ENCODE results near the gene FAM222A. TPM values are rescaled to one million over a fixed set of nuclear protein-coding genes. Genes with fewer than 3 reads are reported as not detected.

Gene FAM222A
- total RNA-seq, 1 experiment from 2014 or later: 5.5 TPM

DNA sequence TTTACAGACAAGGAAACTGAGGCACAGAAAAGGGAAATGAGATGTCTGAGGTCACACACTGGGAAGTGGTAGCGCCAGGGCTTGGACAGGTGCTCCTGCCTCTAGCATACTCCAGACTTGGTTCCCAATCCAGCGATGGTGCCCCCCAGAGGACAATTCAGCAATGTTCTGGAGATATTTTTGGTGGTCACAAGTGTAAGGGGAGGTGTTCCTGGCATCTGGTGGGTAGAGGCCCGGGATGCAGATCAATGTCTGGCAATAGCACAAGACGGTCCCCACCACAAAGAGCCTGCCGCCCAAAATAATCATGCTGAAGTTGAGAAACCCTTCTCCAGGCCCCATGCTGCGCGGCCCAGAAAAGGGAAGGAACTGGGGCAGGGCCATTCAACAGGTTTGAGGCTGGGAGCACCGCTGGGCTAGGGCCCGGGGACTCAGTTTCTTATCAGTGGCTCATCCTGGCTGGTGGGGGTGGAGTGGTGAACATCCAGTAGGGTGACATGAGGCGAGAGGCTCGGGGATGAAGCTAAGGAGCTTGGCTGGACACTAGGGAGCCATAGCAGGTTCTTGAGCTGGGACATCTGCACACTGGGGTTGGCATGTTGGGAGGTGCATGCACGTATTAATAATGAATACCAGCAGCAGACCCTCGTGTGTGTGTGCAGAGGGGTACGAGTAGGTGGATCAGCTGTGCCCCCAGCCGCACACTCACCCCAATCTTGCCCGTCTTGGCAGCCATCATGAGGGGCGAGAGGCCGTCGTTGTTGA is 84.5 kb downstream of the FAM222A start:
- intact Hi-C loops (cut with micrococcal nuclease; ENCODE audit: unreplicated experiment): no loop called here
- peak; percentile 38 for DNase-seq (ENCODE audit: low spot score)
- CTCF ChIA-PET: no interaction called here

DNA sequence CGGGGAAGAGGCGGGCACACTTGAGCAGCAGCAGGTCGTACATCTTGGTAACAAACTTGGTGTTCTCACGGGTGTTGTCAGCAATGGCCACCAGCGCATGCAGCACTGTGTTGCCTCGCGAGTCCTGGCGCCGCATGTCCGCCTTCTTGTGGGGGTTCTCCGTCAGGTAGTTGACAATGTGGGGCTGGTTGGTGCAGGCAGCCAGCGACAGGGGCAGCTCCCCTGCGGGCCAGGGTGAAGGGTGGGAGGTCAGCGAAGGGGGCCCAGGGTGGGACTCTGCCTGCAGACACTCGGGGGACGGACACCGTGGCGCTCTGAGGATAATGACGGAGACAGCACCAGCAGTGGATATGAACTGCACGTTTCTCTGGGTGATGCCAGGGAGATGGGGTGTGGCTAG is 85.1 kb downstream of the FAM222A start:
- TF ChIP-seq, protein P1, sequence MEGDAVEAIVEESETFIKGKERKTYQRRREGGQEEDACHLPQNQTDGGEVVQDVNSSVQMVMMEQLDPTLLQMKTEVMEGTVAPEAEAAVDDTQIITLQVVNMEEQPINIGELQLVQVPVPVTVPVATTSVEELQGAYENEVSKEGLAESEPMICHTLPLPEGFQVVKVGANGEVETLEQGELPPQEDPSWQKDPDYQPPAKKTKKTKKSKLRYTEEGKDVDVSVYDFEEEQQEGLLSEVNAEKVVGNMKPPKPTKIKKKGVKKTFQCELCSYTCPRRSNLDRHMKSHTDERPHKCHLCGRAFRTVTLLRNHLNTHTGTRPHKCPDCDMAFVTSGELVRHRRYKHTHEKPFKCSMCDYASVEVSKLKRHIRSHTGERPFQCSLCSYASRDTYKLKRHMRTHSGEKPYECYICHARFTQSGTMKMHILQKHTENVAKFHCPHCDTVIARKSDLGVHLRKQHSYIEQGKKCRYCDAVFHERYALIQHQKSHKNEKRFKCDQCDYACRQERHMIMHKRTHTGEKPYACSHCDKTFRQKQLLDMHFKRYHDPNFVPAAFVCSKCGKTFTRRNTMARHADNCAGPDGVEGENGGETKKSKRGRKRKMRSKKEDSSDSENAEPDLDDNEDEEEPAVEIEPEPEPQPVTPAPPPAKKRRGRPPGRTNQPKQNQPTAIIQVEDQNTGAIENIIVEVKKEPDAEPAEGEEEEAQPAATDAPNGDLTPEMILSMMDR (conservative IDR thresholded peaks at IDR 0.05; ENCODE audit: low read depth, low read length): no peak
- no TSS peak for BruUV-seq (replicated peaks)
- ChIA-PET POLR2A (ENCODE audit: low non-redundant PET) (no interaction called here), CTCF (no interaction called here)
- no peaks in the 10 kb centered on the region for H3K9me3 ChIP-seq (ENCODE audit: low read depth, low read length, poor library complexity, severe bottlenecking)
- no peaks in the 10 kb centered on the region for H3K36me3 ChIP-seq (ENCODE audit: insufficient read depth, low read length, poor library complexity, severe bottlenecking)
- intact Hi-C loops (cut with micrococcal nuclease; ENCODE audit: unreplicated experiment): no loop called here
- H3K4me3 ChIP-seq (ENCODE audit: low read depth, low read length, poor library complexity, severe bottlenecking): no peak overlapping the region
- no peaks in the 10 kb centered on the region for H3K4me1 ChIP-seq (ENCODE audit: insufficient read depth, low read length, poor library complexity, severe bottlenecking)
- H3K27ac ChIP-seq (ENCODE audit: low read depth, low read length, poor library complexity, severe bottlenecking): no peak overlapping the region
- no peak for DNase-seq (ENCODE audit: low spot score)
- no peaks in the 10 kb centered on the region for H3K27me3 ChIP-seq (replicated peaks; ENCODE audit: insufficient read depth, low read depth, low read length, poor library complexity)

More for the DNA sequence above, 84.5 kb downstream of the FAM222A start:
- Histone ChIP-seq H3K4me1 (ENCODE audit: insufficient read depth, low read length, poor library complexity, severe bottlenecking) (no peaks in the 10 kb centered on the region), H3K9me3 (ENCODE audit: low read depth, low read length, poor library complexity, severe bottlenecking) (no peaks in the 10 kb centered on the region), H3K36me3 (ENCODE audit: insufficient read depth, low read length, poor library complexity, severe bottlenecking) (no peaks in the 10 kb centered on the region), H3K27me3 (replicated peaks; ENCODE audit: insufficient read depth, low read depth, low read length, poor library complexity) (no peaks in the 10 kb centered on the region), H3K4me3 (ENCODE audit: low read depth, low read length, poor library complexity, severe bottlenecking) (no peak overlapping the region), H3K27ac (ENCODE audit: low read depth, low read length, poor library complexity, severe bottlenecking) (no peak overlapping the region)
- BruUV-seq (replicated peaks): no TSS peak
- POLR2A ChIA-PET (ENCODE audit: low non-redundant PET): no interaction called here
- no peak for TF ChIP-seq EZH2 (IDR thresholded peaks at IDR 0.05; ENCODE audit: borderline replicate concordance, low read depth, low read length, poor library complexity, severe bottlenecking)
- TF ChIP-seq, protein P1 (conservative IDR thresholded peaks at IDR 0.05; ENCODE audit: low read depth, low read length): peak; percentile 51

DNA sequence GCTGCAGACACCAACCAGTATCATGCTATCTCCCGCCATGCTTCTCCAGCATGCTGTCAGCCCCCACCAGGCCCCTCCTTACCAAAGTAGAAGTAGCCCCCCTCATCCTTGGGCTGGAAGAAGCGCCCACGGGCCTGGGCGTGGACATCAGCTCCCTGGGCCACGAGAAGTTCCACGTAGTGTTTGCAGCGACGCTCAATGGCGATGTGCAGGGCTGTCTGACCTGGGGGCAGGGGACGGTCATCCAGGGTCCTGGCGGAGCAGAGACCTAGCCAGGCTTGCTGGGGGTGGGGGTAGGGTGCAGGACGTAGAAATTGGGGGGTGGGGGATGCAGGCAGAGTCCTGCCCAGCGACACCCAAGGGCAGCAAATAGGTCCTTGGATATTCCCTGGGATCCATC is 86.9 kb downstream of the FAM222A start:
- no peak for DNase-seq (ENCODE audit: low spot score)
- Histone ChIP-seq H3K9me3 (ENCODE audit: low read depth, low read length, poor library complexity, severe bottlenecking) (no peaks in the 10 kb centered on the region), H3K4me1 (ENCODE audit: insufficient read depth, low read length, poor library complexity, severe bottlenecking) (no peaks in the 10 kb centered on the region), H3K27me3 (replicated peaks; ENCODE audit: insufficient read depth, low read depth, low read length, poor library complexity) (no peaks in the 10 kb centered on the region), H3K27ac (ENCODE audit: low read depth, low read length, poor library complexity, severe bottlenecking) (no peak overlapping the region), H3K36me3 (ENCODE audit: insufficient read depth, low read length, poor library complexity, severe bottlenecking) (no peaks in the 10 kb centered on the region), H3K4me3 (ENCODE audit: low read depth, low read length, poor library complexity, severe bottlenecking) (no peak overlapping the region)
- POLR2A ChIA-PET (ENCODE audit: low non-redundant PET): no interaction called here
- intact Hi-C loops (cut with micrococcal nuclease; ENCODE audit: unreplicated experiment): no loop called here
- TF ChIP-seq EZH2 (IDR thresholded peaks at IDR 0.05; ENCODE audit: borderline replicate concordance, low read depth, low read length, poor library complexity, severe bottlenecking): no peak
- TF ChIP-seq, protein P1 (conservative IDR thresholded peaks at IDR 0.05; ENCODE audit: low read depth, low read length): no peak
- CTCF ChIA-PET: no interaction called here
- BruUV-seq (replicated peaks): no TSS peak
